Measurements from ENCODE around the gene NEGR1. TPM values are rescaled to one million over a fixed set of nuclear protein-coding genes. Genes with fewer than 3 reads are reported as not detected.

The NEGR1 gene
- total RNA-seq, 2 donors from 2014 or later: 0.08 TPM; not detected in 1

DNA sequence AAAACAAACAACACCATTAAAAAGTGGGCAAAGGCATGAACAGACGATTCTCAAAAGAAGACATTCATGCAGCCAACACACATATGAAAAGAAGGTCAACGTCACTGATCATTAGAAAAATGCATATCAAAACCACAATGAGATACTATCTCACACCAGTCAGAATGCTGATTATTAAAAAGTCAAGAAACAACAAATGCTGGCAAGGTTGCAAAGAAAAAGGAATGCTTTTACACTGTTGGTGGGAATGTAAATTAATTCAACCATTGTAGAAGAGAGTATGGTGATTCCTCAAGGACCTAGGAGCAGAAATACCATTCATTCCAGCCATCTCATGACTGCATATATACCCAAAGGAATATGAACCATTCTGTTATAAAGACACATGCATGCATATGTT, 419.6 kb downstream of the NEGR1 start:
- no peak overlapping the region for H3K4me3 Mint-ChIP-seq
- ATAC-seq (no peak), DNase-seq (no peak)
- H3K36me3 Mint-ChIP-seq (ENCODE audit: low read depth): no peaks in the 10 kb centered on the region
- H3K9me3 ChIP-seq (ENCODE audit: control insufficient read depth, low read length, poor library complexity, severe bottlenecking): no peaks in the 10 kb centered on the region
- H3K4me1 Mint-ChIP-seq: no peaks in the 10 kb centered on the region
- no peak overlapping the region for H3K27ac Mint-ChIP-seq
- no peaks in the 10 kb centered on the region for H3K27me3 Mint-ChIP-seq

DNA sequence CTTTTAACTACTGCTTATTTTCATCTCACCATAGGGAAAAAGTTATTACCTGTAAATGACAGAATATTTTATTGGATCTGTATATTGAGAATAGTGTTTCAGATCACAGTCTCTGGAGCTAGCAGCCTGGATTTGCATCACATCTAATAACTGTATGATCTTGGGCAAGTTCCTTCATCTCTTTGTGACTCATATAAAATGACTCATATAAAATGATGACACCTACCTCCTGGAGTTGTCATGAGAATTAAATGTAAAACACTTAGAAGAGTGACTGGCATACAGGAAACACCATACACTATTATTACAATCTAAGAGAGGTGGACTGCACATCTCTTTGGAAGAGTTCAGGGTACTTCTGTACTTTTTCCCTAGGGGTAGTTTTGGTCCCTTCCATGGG, 421.3 kb downstream of the NEGR1 start:
- Mint-ChIP-seq H3K27ac (no peak overlapping the region), H3K27me3 (no peaks in the 10 kb centered on the region), H3K4me3 (no peak overlapping the region), H3K36me3 (ENCODE audit: low read depth) (no peaks in the 10 kb centered on the region), H3K4me1 (no peaks in the 10 kb centered on the region)
- ATAC-seq: no peak
- no peaks in the 10 kb centered on the region for H3K9me3 ChIP-seq (ENCODE audit: control insufficient read depth, low read length, poor library complexity, severe bottlenecking)
- no peak for DNase-seq

DNA sequence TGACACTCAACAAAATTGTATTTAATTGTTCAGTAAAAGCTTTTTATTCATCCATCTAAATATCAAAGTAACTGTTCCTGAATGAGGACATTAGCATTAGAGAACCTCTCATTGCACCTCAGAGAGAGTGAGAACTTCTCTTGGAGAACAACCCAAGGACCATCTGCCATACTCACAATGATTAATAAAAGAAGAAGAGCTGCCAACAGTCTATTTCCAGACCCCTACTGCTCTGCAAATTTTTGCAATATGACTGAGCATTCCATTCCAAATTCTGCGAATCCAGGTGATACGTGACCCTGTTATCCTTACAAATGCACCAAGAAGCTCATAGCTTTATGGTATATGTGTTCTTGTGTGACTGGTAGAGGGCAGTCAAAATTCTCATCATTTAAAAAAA, 422.5 kb downstream of the NEGR1 start:
- no peaks in the 10 kb centered on the region for H3K9me3 ChIP-seq (ENCODE audit: control insufficient read depth, low read length, poor library complexity, severe bottlenecking)
- no peak overlapping the region for H3K27ac Mint-ChIP-seq
- H3K4me1 Mint-ChIP-seq: no peaks in the 10 kb centered on the region
- DNase-seq (no peak), ATAC-seq (no peak)
- H3K36me3 Mint-ChIP-seq (ENCODE audit: low read depth): no peaks in the 10 kb centered on the region
- no peak overlapping the region for H3K4me3 Mint-ChIP-seq
- H3K27me3 Mint-ChIP-seq: no peaks in the 10 kb centered on the region

DNA sequence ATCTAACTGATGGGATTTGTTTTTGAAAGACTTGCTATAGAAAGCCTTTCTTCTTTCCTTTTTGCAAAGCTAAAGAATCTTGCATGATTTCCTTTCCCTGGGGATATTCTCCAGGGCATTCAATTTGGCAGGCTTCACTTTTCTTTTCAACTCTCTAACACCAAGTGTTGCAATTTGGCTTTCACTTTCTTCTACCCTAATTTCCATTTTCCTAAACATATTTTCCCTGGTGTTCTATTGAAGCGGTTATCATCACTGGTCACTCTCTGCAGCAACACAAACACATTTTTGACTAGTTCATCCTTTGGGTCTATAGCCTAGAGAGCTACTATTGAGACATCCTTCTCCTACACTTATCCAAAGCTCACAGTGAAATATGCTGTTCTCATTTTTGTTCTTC, 424.5 kb downstream of the NEGR1 start:
- no peak for ATAC-seq
- no peak overlapping the region for H3K4me3 Mint-ChIP-seq
- H3K36me3 Mint-ChIP-seq (ENCODE audit: low read depth): no peaks in the 10 kb centered on the region
- no peaks in the 10 kb centered on the region for H3K4me1 Mint-ChIP-seq
- no peak for DNase-seq
- H3K27ac Mint-ChIP-seq: no peak overlapping the region
- H3K9me3 ChIP-seq (ENCODE audit: control insufficient read depth, low read length, poor library complexity, severe bottlenecking): no peaks in the 10 kb centered on the region
- H3K27me3 Mint-ChIP-seq: no peaks in the 10 kb centered on the region

DNA sequence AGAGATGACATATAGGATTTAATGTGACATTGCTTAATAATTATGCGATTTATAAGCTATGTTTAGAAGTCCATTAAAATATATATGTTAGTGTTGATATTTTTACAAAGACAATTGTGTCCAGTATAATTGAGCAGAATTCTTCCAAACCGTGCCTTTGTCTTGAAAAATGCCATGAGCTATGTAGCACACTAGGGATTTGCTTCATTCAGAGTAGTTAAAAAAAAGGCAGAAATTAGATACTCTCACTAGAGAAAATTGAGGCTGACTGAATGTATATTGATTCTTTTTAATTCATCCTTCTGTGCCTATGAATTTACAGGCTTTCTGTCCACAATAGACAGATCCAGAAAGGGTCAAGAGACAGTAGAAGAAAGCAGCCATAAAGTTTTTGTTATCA, 429.0 kb downstream of the NEGR1 start:
- Mint-ChIP-seq H3K36me3 (ENCODE audit: low read depth) (no peaks in the 10 kb centered on the region), H3K27ac (no peak overlapping the region), H3K27me3 (no peaks in the 10 kb centered on the region), H3K4me3 (no peak overlapping the region), H3K4me1 (no peaks in the 10 kb centered on the region)
- H3K9me3 ChIP-seq (ENCODE audit: control insufficient read depth, low read length, poor library complexity, severe bottlenecking): no peaks in the 10 kb centered on the region
- no peak for DNase-seq
- no peak for ATAC-seq

DNA sequence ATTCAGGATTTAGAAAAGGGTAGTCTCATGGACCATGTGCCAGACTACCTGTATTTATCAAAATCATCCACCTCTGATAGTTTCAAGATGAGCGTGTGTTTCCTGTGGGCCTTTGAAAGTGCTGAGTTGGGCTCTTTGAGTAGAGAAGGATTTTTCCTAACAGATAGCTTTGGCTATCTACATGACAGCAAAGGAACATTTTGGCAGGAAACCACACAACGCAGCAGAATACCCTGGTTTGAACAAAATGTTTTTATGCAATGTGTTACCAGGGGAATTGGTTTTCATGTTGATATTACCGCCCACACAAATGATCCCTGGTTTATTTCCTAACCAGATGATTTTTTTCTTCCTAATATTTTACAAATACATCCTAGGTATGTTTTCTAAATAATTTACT, 431.4 kb downstream of the NEGR1 start:
- Mint-ChIP-seq H3K4me1 (no peaks in the 10 kb centered on the region), H3K27me3 (no peaks in the 10 kb centered on the region), H3K36me3 (ENCODE audit: low read depth) (no peaks in the 10 kb centered on the region), H3K4me3 (no peak overlapping the region), H3K27ac (no peak overlapping the region)
- H3K9me3 ChIP-seq (ENCODE audit: control insufficient read depth, low read length, poor library complexity, severe bottlenecking): no peaks in the 10 kb centered on the region
- ATAC-seq: no peak
- DNase-seq: no peak

DNA sequence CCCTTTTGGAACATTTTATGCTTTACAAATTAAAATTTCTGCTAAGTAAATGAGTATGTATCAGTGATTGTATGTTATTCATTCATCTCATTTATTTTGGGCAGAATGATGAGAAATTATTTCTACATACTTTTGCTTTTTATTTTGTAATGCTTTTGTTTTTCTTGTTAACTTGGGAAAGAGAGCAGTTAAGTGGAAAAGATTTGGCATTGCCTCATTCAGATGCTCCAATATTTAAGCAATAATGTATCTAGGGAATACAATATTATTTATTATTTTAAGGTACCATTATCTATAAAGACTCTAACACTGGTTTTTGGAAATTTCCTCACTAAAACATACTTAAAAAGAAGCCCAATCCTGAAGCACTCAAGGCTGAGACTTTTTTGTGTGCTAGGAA, 431.8 kb downstream of the NEGR1 start:
- ATAC-seq (no peak), DNase-seq (no peak)
- no peaks in the 10 kb centered on the region for H3K9me3 ChIP-seq (ENCODE audit: control insufficient read depth, low read length, poor library complexity, severe bottlenecking)
- no peak overlapping the region for H3K27ac Mint-ChIP-seq
- H3K36me3 Mint-ChIP-seq (ENCODE audit: low read depth): no peaks in the 10 kb centered on the region
- no peaks in the 10 kb centered on the region for H3K27me3 Mint-ChIP-seq
- no peaks in the 10 kb centered on the region for H3K4me1 Mint-ChIP-seq
- H3K4me3 Mint-ChIP-seq: no peak overlapping the region

DNA sequence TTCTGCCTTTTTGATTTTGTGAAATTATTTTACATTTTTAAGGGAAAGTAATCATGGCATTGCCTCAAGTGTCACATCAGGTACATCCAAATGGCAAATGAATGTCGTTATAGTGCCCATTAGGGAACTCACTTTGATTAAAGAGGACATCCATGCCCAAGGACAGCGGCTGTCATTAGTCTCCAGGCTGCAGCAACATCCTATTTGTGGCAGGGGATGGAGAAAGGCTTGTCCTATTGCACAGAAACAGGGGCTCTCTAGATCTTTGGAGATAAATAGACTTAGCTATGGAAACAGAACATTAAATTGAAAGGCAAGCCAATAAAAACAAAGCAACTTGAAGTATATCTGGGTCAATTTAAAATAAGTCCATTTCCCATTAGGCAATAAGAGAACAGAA, 439.3 kb downstream of the NEGR1 start:
- H3K36me3 Mint-ChIP-seq (ENCODE audit: low read depth): no peaks in the 10 kb centered on the region
- no peaks in the 10 kb centered on the region for H3K9me3 ChIP-seq (ENCODE audit: control insufficient read depth, low read length, poor library complexity, severe bottlenecking)
- H3K27me3 Mint-ChIP-seq: no peaks in the 10 kb centered on the region
- no peaks in the 10 kb centered on the region for H3K4me1 Mint-ChIP-seq
- H3K4me3 Mint-ChIP-seq: no peak overlapping the region
- DNase-seq (no peak), ATAC-seq (no peak)
- no peak overlapping the region for H3K27ac Mint-ChIP-seq

DNA sequence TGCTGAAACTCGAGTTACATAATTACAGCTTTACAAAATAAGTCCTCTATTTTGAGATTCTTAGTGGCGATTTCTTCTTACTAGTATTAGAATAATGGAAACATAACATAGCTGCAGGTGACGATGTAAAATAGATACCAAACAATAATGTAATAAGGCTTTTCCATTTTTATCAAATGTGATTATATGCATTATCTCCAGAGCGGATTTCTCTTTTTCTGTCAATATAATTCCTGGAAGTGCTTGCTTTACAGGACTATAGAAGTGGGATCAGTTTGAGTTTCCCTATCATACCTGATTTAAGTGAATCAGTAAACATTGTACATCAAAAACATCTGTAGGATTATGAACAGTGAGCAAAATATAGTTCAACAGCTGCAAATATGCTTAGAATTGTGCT, 442.5 kb downstream of the NEGR1 start:
- Mint-ChIP-seq H3K27ac (no peak overlapping the region), H3K36me3 (ENCODE audit: low read depth) (no peaks in the 10 kb centered on the region)

DNA sequence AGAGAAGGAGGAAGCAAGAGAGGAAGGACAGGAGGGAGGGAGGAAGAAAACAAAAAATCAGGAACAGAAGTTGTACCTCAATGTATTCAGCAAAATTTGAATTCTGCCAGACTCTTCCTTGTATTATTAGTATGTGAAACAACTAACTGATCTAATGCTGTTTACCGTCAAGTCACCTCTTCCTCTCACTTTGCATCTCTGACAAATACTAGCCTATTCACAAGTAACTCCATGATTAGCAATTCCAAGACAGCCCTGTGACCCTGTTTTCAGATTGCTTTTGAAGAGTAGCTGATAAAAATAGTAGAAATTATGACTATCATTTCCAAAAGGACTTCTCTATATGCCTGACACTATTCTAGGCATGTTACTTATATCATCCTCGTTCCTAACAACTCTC, 445.4 kb downstream of the NEGR1 start:
- no peaks in the 10 kb centered on the region for H3K36me3 Mint-ChIP-seq (ENCODE audit: low read depth)
- peaks cover 5% of the 10 kb centered on the region for H3K9me3 ChIP-seq (ENCODE audit: control insufficient read depth, low read length, poor library complexity, severe bottlenecking)
- H3K27ac Mint-ChIP-seq: no peak overlapping the region
- no peaks in the 10 kb centered on the region for H3K4me1 Mint-ChIP-seq
- DNase-seq (no peak), ATAC-seq (no peak)
- no peak overlapping the region for H3K4me3 Mint-ChIP-seq
- no peaks in the 10 kb centered on the region for H3K27me3 Mint-ChIP-seq

More for the DNA sequence above, 442.5 kb downstream of the NEGR1 start:
- no peak overlapping the region for H3K4me3 Mint-ChIP-seq
- no peak for DNase-seq
- no peaks in the 10 kb centered on the region for H3K4me1 Mint-ChIP-seq
- peaks cover 3% of the 10 kb centered on the region for H3K9me3 ChIP-seq (ENCODE audit: control insufficient read depth, low read length, poor library complexity, severe bottlenecking)
- no peaks in the 10 kb centered on the region for H3K27me3 Mint-ChIP-seq
- no peak for ATAC-seq

DNA sequence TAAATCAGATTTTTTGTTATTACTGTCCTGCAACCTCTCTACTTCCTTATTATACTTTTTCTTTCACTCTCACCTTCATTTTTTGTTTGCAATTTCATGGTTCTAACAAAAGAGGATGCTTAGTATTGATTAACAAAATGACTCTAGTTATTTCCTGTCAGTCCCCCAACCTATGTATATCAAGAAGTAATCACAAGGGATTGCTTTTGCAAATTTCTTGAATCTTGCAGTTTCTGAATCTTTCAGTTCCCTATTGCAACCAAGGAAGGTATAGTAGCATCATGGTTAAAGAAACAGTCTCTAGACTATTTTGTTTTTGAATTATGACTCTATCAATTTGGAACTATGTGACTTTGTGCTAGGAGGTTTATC, 446.9 kb downstream of the NEGR1 start:
- H3K27me3 Mint-ChIP-seq: no peaks in the 10 kb centered on the region
- H3K4me1 Mint-ChIP-seq: no peaks in the 10 kb centered on the region
- H3K4me3 Mint-ChIP-seq: no peak overlapping the region
- ATAC-seq (no peak), DNase-seq (no peak)
- peaks cover 5% of the 10 kb centered on the region for H3K9me3 ChIP-seq (ENCODE audit: control insufficient read depth, low read length, poor library complexity, severe bottlenecking)
- no peak overlapping the region for H3K27ac Mint-ChIP-seq
- no peaks in the 10 kb centered on the region for H3K36me3 Mint-ChIP-seq (ENCODE audit: low read depth)

DNA sequence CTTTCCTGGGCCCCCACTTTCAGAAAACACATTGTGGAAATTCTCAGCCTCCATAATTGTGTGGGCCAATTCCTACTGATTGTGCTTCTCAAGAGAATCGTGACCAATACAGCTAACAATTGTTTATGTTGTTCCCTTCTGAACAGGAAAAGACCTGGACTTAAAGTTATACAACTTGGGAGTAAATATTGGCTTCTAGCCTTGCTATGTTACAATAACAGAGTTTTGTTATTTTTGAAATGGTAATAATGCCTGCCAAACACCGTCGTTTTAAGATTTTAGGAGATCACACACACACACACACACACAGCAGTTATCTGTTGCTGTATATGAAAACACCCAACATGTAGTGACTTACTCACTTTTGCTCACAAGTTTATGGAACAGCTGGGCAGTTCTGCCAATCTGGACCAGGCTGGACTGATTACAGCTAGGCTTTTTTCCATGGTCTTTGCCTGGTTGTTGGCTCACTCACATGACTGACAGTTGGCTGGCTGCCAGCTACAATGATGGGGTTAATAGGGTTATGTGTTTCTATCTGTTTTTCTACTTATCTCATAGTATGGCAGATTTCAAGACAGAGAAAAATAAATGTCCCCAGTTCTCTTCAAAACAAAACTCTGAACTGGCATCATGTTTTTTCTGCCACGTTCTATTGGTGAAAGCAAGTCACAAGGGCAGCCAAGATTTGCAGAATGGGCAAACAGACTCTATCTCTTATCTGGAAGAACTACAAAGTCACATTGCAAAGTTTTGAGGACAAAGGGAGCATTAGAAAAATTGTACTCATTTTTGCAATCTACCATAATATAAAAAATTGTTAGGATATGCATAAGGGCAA, 447.5 kb downstream of the NEGR1 start:
- Mint-ChIP-seq H3K36me3 (ENCODE audit: low read depth) (no peaks in the 10 kb centered on the region), H3K27ac (no peak overlapping the region), H3K27me3 (no peaks in the 10 kb centered on the region), H3K4me3 (no peak overlapping the region), H3K4me1 (no peaks in the 10 kb centered on the region)
- ATAC-seq (no peak), DNase-seq (no peak)
- peaks cover 5% of the 10 kb centered on the region for H3K9me3 ChIP-seq (ENCODE audit: control insufficient read depth, low read length, poor library complexity, severe bottlenecking)

DNA sequence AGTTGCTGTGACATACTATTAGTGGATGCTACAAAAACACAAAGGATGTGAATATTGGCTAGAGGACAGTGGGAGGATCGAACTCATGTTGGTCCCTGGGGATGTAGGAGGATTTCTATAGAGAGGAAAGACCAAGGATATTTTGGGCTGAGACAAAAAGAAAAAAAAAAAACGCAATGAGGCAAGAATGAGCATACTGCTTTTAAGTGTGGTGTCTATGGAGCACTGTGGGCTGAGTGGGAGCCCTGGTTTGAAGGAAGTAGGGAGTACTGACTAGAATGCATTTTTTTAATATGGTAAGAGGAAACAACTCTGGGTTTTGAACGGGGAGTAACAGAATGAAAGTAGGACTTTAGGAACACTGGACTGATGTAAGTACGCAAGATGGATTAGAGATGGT, 450.7 kb downstream of the NEGR1 start:
- DNase-seq (no peak), ATAC-seq (no peak)
- peaks cover 5% of the 10 kb centered on the region for H3K9me3 ChIP-seq (ENCODE audit: control insufficient read depth, low read length, poor library complexity, severe bottlenecking)
- H3K4me1 Mint-ChIP-seq: no peaks in the 10 kb centered on the region
- H3K4me3 Mint-ChIP-seq: no peak overlapping the region
- no peak overlapping the region for H3K27ac Mint-ChIP-seq
- H3K36me3 Mint-ChIP-seq (ENCODE audit: low read depth): no peaks in the 10 kb centered on the region
- no peaks in the 10 kb centered on the region for H3K27me3 Mint-ChIP-seq

DNA sequence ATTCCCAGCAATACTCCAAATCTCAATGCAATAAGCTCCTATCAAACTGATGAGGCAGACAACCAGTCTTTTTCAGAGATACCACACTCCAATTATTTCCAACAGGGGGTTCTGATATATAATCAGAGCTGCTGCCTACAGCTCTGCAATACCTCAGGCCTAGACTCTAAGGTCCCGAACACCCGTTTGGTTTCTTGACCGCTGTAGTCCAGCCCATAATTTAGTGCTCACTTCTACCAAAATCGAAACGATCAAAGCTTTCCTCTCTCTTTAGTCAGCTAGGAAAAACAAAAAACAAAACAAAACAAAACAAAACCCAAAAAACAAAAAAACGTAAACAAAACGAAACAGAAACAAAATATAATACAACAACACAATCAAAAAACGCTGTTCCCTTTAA, 453.0 kb downstream of the NEGR1 start:
- no peak overlapping the region for H3K27ac Mint-ChIP-seq
- H3K27me3 Mint-ChIP-seq: no peaks in the 10 kb centered on the region
- no peaks in the 10 kb centered on the region for H3K4me1 Mint-ChIP-seq
- H3K9me3 ChIP-seq (ENCODE audit: control insufficient read depth, low read length, poor library complexity, severe bottlenecking): no peaks in the 10 kb centered on the region
- DNase-seq (no peak), ATAC-seq (no peak)
- H3K36me3 Mint-ChIP-seq (ENCODE audit: low read depth): no peaks in the 10 kb centered on the region
- no peak overlapping the region for H3K4me3 Mint-ChIP-seq
